Measurements from ENCODE around the gene SPINT2. TPM values are rescaled to one million over a fixed set of nuclear protein-coding genes. Genes with fewer than 3 reads are reported as not detected.
"Not testable (repeated sequence)": the region's sequence is repeated elsewhere in the genome, so short reads cannot be mapped to it uniquely, and the experiment has no call there.

Gene SPINT2
- total and polyA plus RNA-seq, 3 experiments from 2014 or later: 27.9 to 49.5 (median 29.4) TPM

- H3K27ac Mint-ChIP-seq; H3K36me3 Mint-ChIP-seq; H3K4me3 Mint-ChIP-seq; H3K9me3 ChIP-seq (ENCODE audit: low read length); POLR2A ChIA-PET; H3K27ac ChIP-seq (ENCODE audit: low read depth, low read length); DNase-seq; H3K4me1 ChIP-seq (ENCODE audit: insufficient read depth, low read length); H3K9me3 Mint-ChIP-seq; H3K4me3 ChIP-seq (ENCODE audit: low read length); CTCF ChIA-PET; H3K36me3 ChIP-seq (ENCODE audit: insufficient read depth, low read length): not testable (repeated sequence)
- Mint-ChIP-seq H3K27me3 (peaks cover 37 to 55% of the 10 kb centered on the region in 2 donors), H3K4me1 (peaks cover 8 to 22% (median 9%) of the 10 kb centered on the region in 3 donors)
- H3K27me3 ChIP-seq (ENCODE audit: insufficient read depth, low read length, poor library complexity, severe bottlenecking): peaks cover 32% of the 10 kb centered on the region
These were observed 33.8 kb upstream of the SPINT2 start for GRCh38 chr19:38230506-38231133.

- Mint-ChIP-seq H3K27ac (no peak overlapping the region), H3K4me3 (no peak overlapping the region), H3K36me3 (no peaks in the 10 kb centered on the region), H3K9me3 (no peaks in the 10 kb centered on the region), H3K27me3 (peaks cover 31 to 45% of the 10 kb centered on the region in 2 donors), H3K4me1 (peaks cover 3 to 19% (median 5%) of the 10 kb centered on the region in 3 donors)
- no peak overlapping the region for H3K4me3 ChIP-seq (ENCODE audit: low read length)
- no peak for DNase-seq
- H3K4me1 ChIP-seq (ENCODE audit: insufficient read depth, low read length): peaks cover 7% of the 10 kb centered on the region
- ChIA-PET CTCF (no interaction called here), POLR2A (no interaction called here)
- peaks cover 22% of the 10 kb centered on the region for H3K27me3 ChIP-seq (ENCODE audit: insufficient read depth, low read length, poor library complexity, severe bottlenecking)
- no peak overlapping the region for H3K27ac ChIP-seq (ENCODE audit: low read depth, low read length)
- H3K9me3 ChIP-seq (ENCODE audit: low read length): no peaks in the 10 kb centered on the region
- no peaks in the 10 kb centered on the region for H3K36me3 ChIP-seq (ENCODE audit: insufficient read depth, low read length)
These were observed 32.5 kb upstream of the SPINT2 start for GRCh38 chr19:38231918-38232317.

GRCh38 chr19:38233740-38234251, 30.6 kb upstream of the SPINT2 start:
- no peak overlapping the region for H3K4me3 ChIP-seq (ENCODE audit: low read length)
- H3K27ac ChIP-seq (ENCODE audit: low read depth, low read length): no peak overlapping the region
- CTCF ChIA-PET: interaction anchor here (0.6 to 2.2 kb wide), 5 partner anchors 10 to 332 kb away, joined by 3 to 8 read pairs (median 4); partner anchors contain the start of genes CATSPERG and PSMD8
- no peak overlapping the region for H3K4me3 Mint-ChIP-seq
- no peaks in the 10 kb centered on the region for H3K9me3 Mint-ChIP-seq
- no peaks in the 10 kb centered on the region for H3K36me3 Mint-ChIP-seq
- POLR2A ChIA-PET: no interaction called here
- H3K4me1 Mint-ChIP-seq: peaks cover 3 to 8% (median 5%) of the 10 kb centered on the region in 3 donors
- no peaks in the 10 kb centered on the region for H3K36me3 ChIP-seq (ENCODE audit: insufficient read depth, low read length)
- no peaks in the 10 kb centered on the region for H3K9me3 ChIP-seq (ENCODE audit: low read length)
- H3K27me3 Mint-ChIP-seq: peaks cover 23 to 41% of the 10 kb centered on the region in 2 donors
- peak; percentile 44 to 81 (median 64) for DNase-seq
- no peak overlapping the region for H3K27ac Mint-ChIP-seq
- H3K4me1 ChIP-seq (ENCODE audit: insufficient read depth, low read length): peaks cover 4% of the 10 kb centered on the region
- peaks cover 8% of the 10 kb centered on the region for H3K27me3 ChIP-seq (ENCODE audit: insufficient read depth, low read length, poor library complexity, severe bottlenecking)

- H3K36me3 Mint-ChIP-seq: no peaks in the 10 kb centered on the region
- CTCF ChIA-PET: interaction anchor here (0.6 to 2.2 kb wide), 8 partner anchors 8 to 140 kb away, joined by 3 to 8 read pairs (median 4); partner anchors contain the start of genes CATSPERG and PSMD8
- POLR2A ChIA-PET: no interaction called here
These were observed 29.8 kb upstream of the SPINT2 start for GRCh38 chr19:38234615-38235014.

GRCh38 chr19:38239816-38240215, 24.6 kb upstream of the SPINT2 start:
- POLR2A ChIA-PET: no interaction called here
- Histone ChIP-seq H3K36me3 (ENCODE audit: insufficient read depth, low read length) (no peaks in the 10 kb centered on the region), H3K27ac (ENCODE audit: low read depth, low read length) (no peak overlapping the region), H3K27me3 (ENCODE audit: insufficient read depth, low read length, poor library complexity, severe bottlenecking) (no peaks in the 10 kb centered on the region), H3K9me3 (ENCODE audit: low read length) (no peaks in the 10 kb centered on the region), H3K4me1 (ENCODE audit: insufficient read depth, low read length) (no peaks in the 10 kb centered on the region), H3K4me3 (ENCODE audit: low read length) (no peak overlapping the region)
- Mint-ChIP-seq H3K27ac (no peak overlapping the region), H3K27me3 (peaks cover 8 to 24% of the 10 kb centered on the region in 2 donors), H3K36me3 (no peaks in the 10 kb centered on the region), H3K4me3 (no peak overlapping the region), H3K9me3 (no peaks in the 10 kb centered on the region), H3K4me1 (peaks cover 2 to 5% (median 4%) of the 10 kb centered on the region in 3 donors)
- CTCF ChIA-PET: interaction anchor here (0.8 kb wide), 1 partner anchor 96 kb away, joined by 3 read pairs; the partner anchor contains the start of gene CATSPERG
- DNase-seq: no peak

More at GRCh38 chr19:38234615-38235014, 29.8 kb upstream of the SPINT2 start:
- H3K4me1 ChIP-seq (ENCODE audit: insufficient read depth, low read length): no peaks in the 10 kb centered on the region
- Mint-ChIP-seq H3K4me1 (peaks cover 3 to 5% (median 3%) of the 10 kb centered on the region in 3 donors), H3K4me3 (no peak overlapping the region), H3K27me3 (peaks cover 20 to 41% of the 10 kb centered on the region in 2 donors), H3K27ac (no peak overlapping the region), H3K9me3 (no peaks in the 10 kb centered on the region)
- no peaks in the 10 kb centered on the region for H3K9me3 ChIP-seq (ENCODE audit: low read length)
- DNase-seq: no peak
- H3K27ac ChIP-seq (ENCODE audit: low read depth, low read length): no peak overlapping the region
- H3K4me3 ChIP-seq (ENCODE audit: low read length): no peak overlapping the region
- H3K27me3 ChIP-seq (ENCODE audit: insufficient read depth, low read length, poor library complexity, severe bottlenecking): peaks cover 5% of the 10 kb centered on the region
- H3K36me3 ChIP-seq (ENCODE audit: insufficient read depth, low read length): no peaks in the 10 kb centered on the region

GRCh38 chr19:38243279-38243673, 21.1 kb upstream of the SPINT2 start:
- peak overlapping the region in 1 of 7 donors; percentile 73 for H3K4me3 Mint-ChIP-seq

GRCh38 chr19:38245826-38246498, 18.4 kb upstream of the SPINT2 start:
- H3K27me3 ChIP-seq (ENCODE audit: insufficient read depth, low read length, poor library complexity, severe bottlenecking): no peaks in the 10 kb centered on the region
- H3K4me1 ChIP-seq (ENCODE audit: insufficient read depth, low read length): no peaks in the 10 kb centered on the region
- ChIA-PET CTCF (interaction anchor here (0.9 to 2.0 kb wide), 4 partner anchors 11 to 343 kb away, joined by 3 to 5 read pairs (median 4); partner anchors contain the start of genes CATSPERG and PSMD8), POLR2A (no interaction called here)
- peaks cover 2 to 5% (median 4%) of the 10 kb centered on the region in 3 donors for H3K4me1 Mint-ChIP-seq
- no peak overlapping the region for H3K27ac ChIP-seq (ENCODE audit: low read depth, low read length)
- H3K9me3 ChIP-seq (ENCODE audit: low read length): no peaks in the 10 kb centered on the region
- H3K4me3 ChIP-seq (ENCODE audit: low read length): no peak overlapping the region
- H3K27ac Mint-ChIP-seq: no peak overlapping the region
- no peaks in the 10 kb centered on the region for H3K36me3 ChIP-seq (ENCODE audit: insufficient read depth, low read length)
- DNase-seq: no peak
- no peaks in the 10 kb centered on the region for H3K36me3 Mint-ChIP-seq
- no peak overlapping the region for H3K4me3 Mint-ChIP-seq
- H3K27me3 Mint-ChIP-seq: peaks cover 3 to 10% of the 10 kb centered on the region in 2 donors
- H3K9me3 Mint-ChIP-seq: no peaks in the 10 kb centered on the region

More at GRCh38 chr19:38243279-38243673, 21.1 kb upstream of the SPINT2 start:
- ChIA-PET CTCF (interaction anchor here (0.7 to 2.5 kb wide), 15 partner anchors 8 to 341 kb away, joined by 3 to 43 read pairs (median 4); partner anchors contain the start of genes CATSPERG, FAM98C, GGN and PSMD8), POLR2A (interaction anchor here (0.6 kb wide), 2 partner anchors 131 to 142 kb away, joined by 3 to 6 read pairs; partner anchors contain the start of gene PSMD8)
- H3K27me3 ChIP-seq (ENCODE audit: insufficient read depth, low read length, poor library complexity, severe bottlenecking): no peaks in the 10 kb centered on the region
- no peak overlapping the region for H3K4me3 ChIP-seq (ENCODE audit: low read length)
- Mint-ChIP-seq H3K27me3 (peaks cover 3 to 15% of the 10 kb centered on the region in 2 donors), H3K36me3 (no peaks in the 10 kb centered on the region), H3K9me3 (no peaks in the 10 kb centered on the region), H3K27ac (no peak overlapping the region), H3K4me1 (peaks cover 2 to 5% (median 4%) of the 10 kb centered on the region in 3 donors)
- H3K36me3 ChIP-seq (ENCODE audit: insufficient read depth, low read length): no peaks in the 10 kb centered on the region
- H3K4me1 ChIP-seq (ENCODE audit: insufficient read depth, low read length): no peaks in the 10 kb centered on the region
- no peaks in the 10 kb centered on the region for H3K9me3 ChIP-seq (ENCODE audit: low read length)
- no peak for DNase-seq
- H3K27ac ChIP-seq (ENCODE audit: low read depth, low read length): no peak overlapping the region

- H3K27me3 Mint-ChIP-seq: peaks cover 4 to 13% of the 10 kb centered on the region in 2 donors
- ChIA-PET CTCF (interaction anchor here (0.7 to 0.9 kb wide), 2 partner anchors 48 to 127 kb away, joined by 3 to 4 read pairs; partner anchors contain the start of gene PSMD8), POLR2A (no interaction called here)
- no peak for DNase-seq
- Histone ChIP-seq H3K27me3 (ENCODE audit: insufficient read depth, low read length, poor library complexity, severe bottlenecking) (no peaks in the 10 kb centered on the region), H3K4me3 (ENCODE audit: low read length) (no peak overlapping the region), H3K4me1 (ENCODE audit: insufficient read depth, low read length) (no peaks in the 10 kb centered on the region), H3K36me3 (ENCODE audit: insufficient read depth, low read length) (no peaks in the 10 kb centered on the region), H3K9me3 (ENCODE audit: low read length) (no peaks in the 10 kb centered on the region), H3K27ac (ENCODE audit: low read depth, low read length) (no peak overlapping the region)
- no peaks in the 10 kb centered on the region for H3K36me3 Mint-ChIP-seq
- no peak overlapping the region for H3K27ac Mint-ChIP-seq
- H3K9me3 Mint-ChIP-seq: no peaks in the 10 kb centered on the region
- peaks cover 2 to 5% (median 4%) of the 10 kb centered on the region in 3 donors for H3K4me1 Mint-ChIP-seq
- H3K4me3 Mint-ChIP-seq: no peak overlapping the region
These were observed 17.2 kb upstream of the SPINT2 start for GRCh38 chr19:38247126-38247525.
